Islet precursor cell (in vitro differentiated cells): ENCODE data around the gene SLC19A1.

Experiments used
- DNase-seq: peaks from one replicate; pipeline ENCODE4 v3.0.0-alpha.2; 2018

SLC19A1 gene

GRCh38 chr21:45475797-45476570 lies 66.3 kb downstream of the SLC19A1 start:
- DNase-seq = no peak

- no peak for DNase-seq
Measured at GRCh38 chr21:45475004-45475685, 67.1 kb downstream of the SLC19A1 start.

GRCh38 chr21:45474323-45474950 lies 67.8 kb downstream of the SLC19A1 start:
- no peak for DNase-seq

GRCh38 chr21:45473496-45474322 lies 68.5 kb downstream of the SLC19A1 start:
- DNase-seq = no peak

GRCh38 chr21:45472445-45473365 lies 69.5 kb downstream of the SLC19A1 start:
- no peak for DNase-seq

GRCh38 chr21:45471525-45472221 lies 70.6 kb downstream of the SLC19A1 start:
- no peak for DNase-seq

- DNase-seq = no peak
Measured at GRCh38 chr21:45470773-45471524, 71.3 kb downstream of the SLC19A1 start.

- no peak for DNase-seq
Measured at GRCh38 chr21:45470087-45470515, 72.1 kb downstream of the SLC19A1 start.

- no peak for DNase-seq
Measured at GRCh38 chr21:45469273-45470086, 72.8 kb downstream of the SLC19A1 start.

GRCh38 chr21:45468971-45469272 lies 73.3 kb downstream of the SLC19A1 start:
- DNase-seq = no peak

GRCh38 chr21:45468051-45468970 lies 73.9 kb downstream of the SLC19A1 start:
- no peak for DNase-seq

GRCh38 chr21:45467221-45467779 lies 74.9 kb downstream of the SLC19A1 start:
- no peak for DNase-seq

GRCh38 chr21:45466330-45467220 lies 75.7 kb downstream of the SLC19A1 start:
- no peak for DNase-seq

- no peak for DNase-seq
Measured at GRCh38 chr21:45465611-45466329, 76.5 kb downstream of the SLC19A1 start.

- no peak for DNase-seq
Measured at GRCh38 chr21:45465105-45465504, 77.1 kb downstream of the SLC19A1 start.

GRCh38 chr21:45464309-45464708 lies 77.9 kb downstream of the SLC19A1 start:
- no peak for DNase-seq
